Forelimb muscle (tissue), 1 donor: ENCODE data around the gene TSPAN4. TPM values are rescaled to one million over a fixed set of nuclear protein-coding genes. Genes with fewer than 3 reads are reported as not detected.

Source experiments
- DNase-seq: peaks from one replicate; pipeline ENCODE4 v3.0.0-alpha.2; 2013; ENCODE audit warnings: low read depth
- polyA plus RNA-seq: library from polyadenylated mRNA; unstranded; fragments of 120-200 nt; gene quantifications from one replicate; pipeline ENCODE4 v1.2.1, GENCODE V29; 2013; ENCODE audit not compliant: insufficient read length

Gene TSPAN4
- polyA plus RNA-seq, 1 donor, result 44.0 TPM

DNA sequence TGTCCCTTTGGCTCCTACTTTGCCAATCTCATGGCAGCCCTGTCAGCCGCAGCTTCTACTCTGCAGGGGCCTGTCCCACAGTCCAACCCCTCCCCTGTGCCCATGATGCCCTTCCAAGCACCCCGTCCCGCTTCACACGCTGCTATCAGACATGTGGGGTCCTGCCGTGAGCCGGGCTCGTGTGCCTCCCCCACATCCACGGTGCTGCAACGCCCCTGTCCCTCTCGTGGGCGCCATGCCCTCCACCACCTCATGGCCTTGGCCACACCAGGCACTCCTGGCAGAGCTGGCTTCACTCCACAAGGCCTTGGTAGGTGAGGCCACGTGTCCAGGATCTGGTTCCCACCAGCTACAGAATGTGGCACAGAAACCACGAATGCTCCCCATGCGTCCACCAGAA, 44.9 kb downstream of the TSPAN4 start:
- no peak for DNase-seq

- no peak for DNase-seq
Observed at GRCh38 chr11:888310-889212, 45.9 kb downstream of the TSPAN4 start.

DNA sequence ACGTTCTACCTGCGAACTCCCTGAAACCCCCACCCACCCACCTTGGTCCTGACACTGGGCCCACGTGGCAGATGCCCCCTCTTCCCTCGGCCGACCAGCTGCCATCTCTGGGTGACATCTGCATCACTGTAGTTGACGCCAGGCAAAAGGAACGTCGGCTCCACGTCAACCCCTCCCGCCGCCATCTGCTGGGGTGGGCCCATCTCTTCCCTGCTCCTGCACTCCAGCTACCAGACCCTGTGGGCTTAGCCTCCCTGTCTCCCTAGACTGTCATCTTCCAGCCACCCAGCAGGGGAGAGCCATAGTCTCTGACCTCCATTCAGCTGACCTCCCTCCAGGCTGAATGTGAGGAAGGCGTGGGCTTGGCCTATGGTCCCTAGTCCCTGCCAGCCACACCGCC, 46.6 kb downstream of the TSPAN4 start:
- DNase-seq, result no peak

DNA sequence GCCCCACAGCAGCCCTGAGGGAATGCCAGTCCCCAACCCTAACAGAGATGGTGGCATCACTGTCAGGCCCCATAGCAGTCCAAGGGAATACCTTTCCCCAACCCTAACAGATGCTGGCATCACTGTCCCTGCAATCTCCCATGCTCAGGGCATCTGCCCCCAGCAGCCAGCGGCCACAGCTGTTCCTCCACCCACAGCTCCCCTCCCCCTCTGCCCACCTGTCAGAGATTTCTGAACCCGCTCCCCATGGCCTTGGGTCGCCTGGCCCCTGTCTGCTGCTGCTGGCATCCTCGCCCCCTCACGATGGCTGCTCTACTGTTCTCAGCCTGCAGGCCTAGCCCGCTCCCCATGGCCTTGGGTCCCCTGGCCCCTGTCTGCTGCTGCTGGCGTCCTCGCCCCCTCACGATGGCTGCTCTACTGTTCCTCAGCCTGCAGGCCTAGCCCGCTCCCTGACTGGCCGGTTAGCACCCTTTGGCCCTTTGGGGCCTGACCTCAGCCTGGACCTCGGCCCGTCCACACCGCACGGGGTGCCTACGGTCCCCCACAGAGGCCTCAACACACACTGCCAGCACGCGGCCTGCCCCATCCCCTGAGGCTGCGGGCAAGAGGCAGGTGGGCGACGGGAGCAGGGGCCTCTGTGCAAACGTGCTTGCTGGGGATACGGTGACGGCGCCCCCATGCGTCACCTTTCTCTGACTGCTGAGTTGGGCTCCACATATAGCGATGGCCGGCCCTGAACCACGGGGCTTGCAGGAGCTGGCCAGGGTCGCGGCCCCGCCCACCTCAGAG, 47.2 kb downstream of the TSPAN4 start:
- no peak for DNase-seq

- no peak for DNase-seq
Observed at GRCh38 chr11:890794-891540, 48.3 kb downstream of the TSPAN4 start.

GRCh38 chr11:893008-893654, 50.5 kb downstream of the TSPAN4 start:
- DNase-seq, result no peak

- no peak for DNase-seq
Observed at GRCh38 chr11:894575-895201, 52.0 kb downstream of the TSPAN4 start.

- no peak for DNase-seq
Observed at GRCh38 chr11:895331-896110, 52.9 kb downstream of the TSPAN4 start.

DNA sequence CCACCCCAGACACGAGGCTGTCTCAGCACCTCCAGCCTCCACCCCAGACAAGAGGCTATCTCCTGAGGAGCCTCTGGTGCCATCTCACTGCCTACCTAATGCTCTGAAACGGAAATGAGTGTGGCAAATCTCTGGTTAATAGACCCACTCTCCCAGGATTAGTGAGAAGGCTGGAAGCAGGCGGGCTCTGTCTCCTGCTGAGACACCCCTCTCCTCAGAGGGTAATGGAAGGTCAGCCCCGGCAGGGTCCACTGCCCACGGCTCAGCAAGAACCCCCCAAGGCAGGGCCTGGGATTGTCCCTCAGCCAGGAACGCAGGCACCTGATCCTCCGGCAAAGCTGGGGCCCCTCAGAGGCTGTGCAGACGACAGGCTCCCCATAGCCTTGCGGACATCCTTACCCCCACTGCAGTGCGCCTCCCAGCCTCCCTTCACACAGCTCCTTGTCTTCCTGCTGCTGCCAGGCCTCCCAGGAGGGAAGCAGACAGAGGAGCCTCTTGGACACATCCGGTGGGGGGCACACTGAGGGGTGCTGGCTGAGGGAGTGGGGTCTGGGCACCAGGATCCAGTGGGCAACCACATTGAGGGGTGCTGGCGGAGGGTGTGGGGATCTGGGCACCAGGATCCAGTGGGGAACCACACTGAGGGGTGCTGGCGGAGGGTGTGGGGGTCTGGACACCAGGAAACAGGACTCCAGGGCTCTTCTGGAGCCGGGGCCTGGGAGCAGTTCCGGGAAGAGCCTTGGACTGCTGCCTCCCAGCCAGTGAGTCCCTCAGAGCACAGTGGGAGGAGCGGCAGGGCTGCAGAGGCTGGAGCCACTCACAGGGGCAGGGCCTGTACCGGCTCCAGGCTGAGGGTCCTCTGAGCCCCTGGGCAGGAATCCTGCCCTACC, 54.8 kb downstream of the TSPAN4 start:
- no peak for DNase-seq

GRCh38 chr11:898143-898511, 55.5 kb downstream of the TSPAN4 start:
- no peak for DNase-seq

- DNase-seq, result no peak
Observed at GRCh38 chr11:898540-899190, 56.0 kb downstream of the TSPAN4 start.

- DNase-seq, result no peak
Observed at GRCh38 chr11:899724-900123, 57.1 kb downstream of the TSPAN4 start.

DNA sequence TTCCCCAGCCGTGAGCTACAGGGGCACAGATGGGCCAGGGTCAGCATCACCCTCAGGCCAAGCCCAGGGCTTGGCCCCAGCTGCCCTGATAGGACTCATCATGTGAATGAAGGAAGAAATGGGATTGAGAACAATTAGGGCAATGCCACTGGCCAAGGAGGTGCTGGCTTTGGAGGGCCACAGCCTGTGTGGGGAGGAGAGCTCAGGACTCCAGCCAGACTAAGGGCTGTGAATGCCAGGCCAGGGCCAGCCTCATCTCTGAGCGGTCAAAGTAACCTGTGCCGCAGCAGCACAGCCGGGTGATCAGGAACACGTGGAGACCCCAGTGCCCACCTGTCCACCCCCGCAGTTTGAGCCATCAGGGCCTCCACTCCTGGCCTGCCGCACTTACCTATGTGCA, 57.9 kb downstream of the TSPAN4 start:
- DNase-seq, result no peak

DNA sequence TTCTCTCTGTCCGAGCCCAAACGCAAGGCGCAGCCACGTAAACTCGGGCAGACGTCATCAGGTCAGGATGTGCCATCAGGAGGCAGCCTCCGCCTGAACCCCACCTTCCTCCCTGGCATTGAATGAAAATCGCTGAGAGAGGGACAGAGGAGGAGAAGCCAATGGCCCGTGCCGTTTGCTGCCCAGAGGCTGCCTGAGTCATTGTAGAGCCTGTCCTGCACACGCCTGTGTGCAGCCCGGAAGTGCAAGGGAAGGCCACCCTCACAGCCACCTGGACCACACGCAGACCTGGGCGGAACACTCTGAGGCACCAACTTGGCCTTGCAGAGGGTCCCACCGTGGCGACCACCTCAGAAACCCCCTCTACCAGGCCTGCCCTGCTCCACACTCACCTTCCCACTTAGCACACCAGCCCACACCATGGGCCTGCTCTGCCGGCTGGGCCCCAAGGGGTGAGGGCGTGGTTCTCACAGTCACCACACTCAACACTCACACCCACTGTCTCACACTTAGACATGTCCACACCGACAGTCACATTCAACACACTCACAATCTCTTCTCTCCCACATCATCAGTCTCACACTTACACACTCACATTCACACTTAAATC, 58.9 kb downstream of the TSPAN4 start:
- DNase-seq, result no peak

DNA sequence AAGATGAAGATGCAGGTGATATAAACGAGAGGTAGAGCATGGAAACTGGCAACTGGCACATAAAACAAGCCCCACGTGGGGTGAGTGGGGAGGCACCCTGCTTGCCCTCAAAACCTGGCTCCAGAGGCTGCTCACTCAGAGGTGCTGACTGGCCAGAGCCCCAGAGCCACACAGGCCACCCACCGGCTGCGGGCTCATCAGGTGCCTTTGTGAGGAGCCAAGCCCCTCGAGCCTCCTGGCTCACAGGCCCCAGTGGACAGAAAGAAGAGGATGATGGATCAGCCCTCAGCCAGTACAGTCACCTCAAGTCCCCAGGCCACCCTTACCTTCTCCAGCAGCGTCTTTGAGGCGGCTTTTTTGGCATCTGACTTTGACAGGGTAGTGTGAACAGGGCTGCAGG, 61.7 kb downstream of the TSPAN4 start:
- DNase-seq, result no peak

- no peak for DNase-seq
Observed at GRCh38 chr11:905952-906351, 63.3 kb downstream of the TSPAN4 start.

GRCh38 chr11:907668-908067, 65.0 kb downstream of the TSPAN4 start:
- no peak for DNase-seq

DNA sequence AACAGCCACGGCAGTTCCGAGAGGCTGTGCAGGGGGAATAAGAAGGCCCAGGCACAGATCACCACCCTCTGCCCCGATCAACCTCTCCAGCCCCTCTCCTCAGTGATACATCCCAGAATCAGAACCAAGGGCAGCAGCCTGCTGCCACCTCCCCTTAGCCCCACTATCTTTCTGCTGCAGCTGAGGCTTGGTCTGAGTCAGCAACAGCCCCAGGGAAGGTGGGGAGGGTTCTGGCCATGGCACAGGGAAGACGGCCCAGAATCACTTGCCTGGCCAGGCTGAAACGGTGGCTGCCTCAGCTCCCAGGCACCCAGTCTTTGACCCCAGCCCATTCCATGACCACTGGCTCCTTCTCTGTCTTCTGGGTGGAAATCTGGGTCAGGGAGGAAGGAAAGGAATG, 65.6 kb downstream of the TSPAN4 start:
- DNase-seq, result no peak
